Mesothelial cell of epicardium (in vitro differentiated cells): ENCODE measurements around the gene TKT. TPM values are rescaled to one million over a fixed set of nuclear protein-coding genes. Genes with fewer than 3 reads are reported as not detected.
"Not testable (repeated sequence)": the region's sequence is repeated elsewhere in the genome, so short reads cannot be mapped to it uniquely, and the experiment has no call there.

Experiments used
- DNase-seq, 2 experiments: peaks; one replicate each; pipeline ENCODE4 v3.0.0; 2021; ENCODE audit warnings: low spot score in 2 of 2; ENCODE audit not compliant: unreplicated experiment in 2 of 2
- H3K27ac Mint-ChIP-seq: 2 replicates; pipeline ENCODE4 v1.8.0; 2021; ENCODE audit warnings: mixed read lengths
- H3K27me3 Mint-ChIP-seq: 2 replicates; pipeline ENCODE4 v1.8.0; 2021; ENCODE audit warnings: low read depth, mixed read lengths
- H3K36me3 Mint-ChIP-seq: 2 replicates; pipeline ENCODE4 v1.8.0; 2021; ENCODE audit warnings: mixed read lengths
- H3K4me1 Mint-ChIP-seq: 2 replicates; pipeline ENCODE4 v1.8.0; 2021; ENCODE audit warnings: mixed read lengths
- H3K4me3 Mint-ChIP-seq: 2 replicates; pipeline ENCODE4 v1.8.0; 2021; ENCODE audit warnings: mild to moderate bottlenecking, moderate library complexity, mixed read lengths
- H3K9me3 Mint-ChIP-seq: 2 replicates; pipeline ENCODE4 v1.8.0; 2021; ENCODE audit warnings: mixed read lengths
- total RNA-seq: library from RNA; stranded (reverse); gene quantifications from 3 replicates; pipeline ENCODE4 v1.2.1, GENCODE V29; 2021
- TF ChIP-seq, protein P1 (sequence below): fragments of 200-600 bp; sonication (generic); IDR thresholded peaks from one replicate; pipeline ENCODE4 v1.5.0; 2021; ENCODE audit warnings: antibody characterized with exemption; ENCODE audit not compliant: unreplicated experiment

The TKT gene
- total RNA-seq, 1 donor from 2014 or later = 181 TPM

GRCh38 chr3:53254509-53255422 is 1.1 kb downstream of the TKT start:
- Mint-ChIP-seq H3K4me1 (peaks cover 36% of the 10 kb centered on the region), H3K9me3 (no peaks in the 10 kb centered on the region), H3K27ac (peak overlapping the region; percentile 82), H3K36me3 (no peaks in the 10 kb centered on the region), H3K27me3 (no peaks in the 10 kb centered on the region), H3K4me3 (peak overlapping the region; percentile 90)
- peak in 1 of 2 experiments; percentile 58 for DNase-seq
- TF ChIP-seq, protein P1, sequence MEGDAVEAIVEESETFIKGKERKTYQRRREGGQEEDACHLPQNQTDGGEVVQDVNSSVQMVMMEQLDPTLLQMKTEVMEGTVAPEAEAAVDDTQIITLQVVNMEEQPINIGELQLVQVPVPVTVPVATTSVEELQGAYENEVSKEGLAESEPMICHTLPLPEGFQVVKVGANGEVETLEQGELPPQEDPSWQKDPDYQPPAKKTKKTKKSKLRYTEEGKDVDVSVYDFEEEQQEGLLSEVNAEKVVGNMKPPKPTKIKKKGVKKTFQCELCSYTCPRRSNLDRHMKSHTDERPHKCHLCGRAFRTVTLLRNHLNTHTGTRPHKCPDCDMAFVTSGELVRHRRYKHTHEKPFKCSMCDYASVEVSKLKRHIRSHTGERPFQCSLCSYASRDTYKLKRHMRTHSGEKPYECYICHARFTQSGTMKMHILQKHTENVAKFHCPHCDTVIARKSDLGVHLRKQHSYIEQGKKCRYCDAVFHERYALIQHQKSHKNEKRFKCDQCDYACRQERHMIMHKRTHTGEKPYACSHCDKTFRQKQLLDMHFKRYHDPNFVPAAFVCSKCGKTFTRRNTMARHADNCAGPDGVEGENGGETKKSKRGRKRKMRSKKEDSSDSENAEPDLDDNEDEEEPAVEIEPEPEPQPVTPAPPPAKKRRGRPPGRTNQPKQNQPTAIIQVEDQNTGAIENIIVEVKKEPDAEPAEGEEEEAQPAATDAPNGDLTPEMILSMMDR = no peak

GRCh38 chr3:53253707-53254508 is 1.9 kb downstream of the TKT start:
- peak overlapping the region; percentile 90 for H3K4me3 Mint-ChIP-seq
- H3K27ac Mint-ChIP-seq = peak overlapping the region; percentile 82
- TF ChIP-seq, protein P1 = no peak
- peaks cover 28% of the 10 kb centered on the region for H3K4me1 Mint-ChIP-seq
- H3K27me3 Mint-ChIP-seq = no peaks in the 10 kb centered on the region
- no peaks in the 10 kb centered on the region for H3K9me3 Mint-ChIP-seq
- DNase-seq = no peak
- H3K36me3 Mint-ChIP-seq = no peaks in the 10 kb centered on the region

DNA sequence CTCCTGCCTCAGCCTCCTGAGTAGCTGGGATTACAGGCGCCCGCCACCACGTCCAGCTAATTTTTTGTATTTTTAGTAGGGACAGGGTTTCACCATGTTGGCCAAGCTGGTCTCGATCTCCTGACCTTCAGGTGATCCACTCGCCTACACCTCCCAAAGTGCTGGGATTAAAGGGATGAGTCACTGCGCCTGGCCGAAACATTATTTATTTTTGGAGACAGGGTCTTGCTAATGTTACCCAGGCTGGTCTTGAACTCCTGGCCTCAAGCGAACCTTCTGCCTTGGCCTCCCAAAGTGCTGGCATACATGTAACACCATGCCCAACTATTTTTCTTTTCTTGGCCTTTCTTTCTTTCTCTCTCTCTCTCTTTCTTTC is 2.9 kb downstream of the TKT start:
- peaks cover 23% of the 10 kb centered on the region for H3K4me1 Mint-ChIP-seq
- not testable (repeated sequence) for H3K27ac Mint-ChIP-seq, H3K36me3 Mint-ChIP-seq, H3K4me3 Mint-ChIP-seq, DNase-seq, H3K27me3 Mint-ChIP-seq, H3K9me3 Mint-ChIP-seq

DNA sequence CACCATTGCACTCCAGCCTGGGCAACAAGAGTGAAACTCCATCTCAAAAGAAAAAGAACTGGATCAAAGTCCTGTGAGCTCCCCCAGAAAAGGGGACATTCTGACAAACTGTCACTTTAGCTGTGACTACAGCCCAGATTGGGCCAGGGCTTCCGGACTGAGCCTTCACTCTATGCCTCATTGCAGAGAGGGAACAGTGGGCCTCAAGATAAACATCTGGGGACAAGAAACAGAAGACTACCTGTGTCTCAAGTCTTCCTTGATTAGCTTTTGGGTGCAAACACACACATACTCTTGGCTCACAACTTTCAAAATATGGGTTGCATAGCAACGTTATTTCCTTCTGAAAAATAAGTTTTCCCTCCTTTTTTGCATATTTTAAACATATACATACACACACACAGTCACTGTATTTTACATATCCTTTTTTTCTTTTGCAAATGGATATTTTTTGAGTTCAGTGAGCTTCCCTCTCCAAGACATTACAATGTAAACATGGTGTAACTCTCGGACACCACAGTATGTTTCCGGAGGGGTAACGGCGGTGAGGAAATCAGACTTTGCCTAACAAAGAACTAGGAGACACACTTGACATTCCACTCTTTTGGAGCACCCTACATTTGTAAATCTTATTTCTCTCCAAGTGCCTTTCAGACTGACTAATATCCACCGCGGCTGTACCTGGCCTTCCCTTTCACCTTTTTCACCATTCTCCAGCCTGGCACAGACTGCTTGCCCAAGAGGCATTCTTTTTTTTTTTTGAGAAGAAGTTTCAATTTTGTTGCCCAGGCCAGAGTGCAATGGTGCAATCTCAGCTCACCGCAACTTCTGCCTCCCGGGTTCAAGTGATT is 3.5 kb downstream of the TKT start:
- peak overlapping the region; percentile 11 for H3K4me3 Mint-ChIP-seq
- H3K27me3 Mint-ChIP-seq = no peaks in the 10 kb centered on the region
- DNase-seq = no peak
- H3K9me3 Mint-ChIP-seq = no peaks in the 10 kb centered on the region
- H3K4me1 Mint-ChIP-seq = peaks cover 23% of the 10 kb centered on the region
- peak overlapping the region; percentile 47 for H3K27ac Mint-ChIP-seq
- H3K36me3 Mint-ChIP-seq = peaks cover 4% of the 10 kb centered on the region
- TF ChIP-seq, protein P1 = no peak

DNA sequence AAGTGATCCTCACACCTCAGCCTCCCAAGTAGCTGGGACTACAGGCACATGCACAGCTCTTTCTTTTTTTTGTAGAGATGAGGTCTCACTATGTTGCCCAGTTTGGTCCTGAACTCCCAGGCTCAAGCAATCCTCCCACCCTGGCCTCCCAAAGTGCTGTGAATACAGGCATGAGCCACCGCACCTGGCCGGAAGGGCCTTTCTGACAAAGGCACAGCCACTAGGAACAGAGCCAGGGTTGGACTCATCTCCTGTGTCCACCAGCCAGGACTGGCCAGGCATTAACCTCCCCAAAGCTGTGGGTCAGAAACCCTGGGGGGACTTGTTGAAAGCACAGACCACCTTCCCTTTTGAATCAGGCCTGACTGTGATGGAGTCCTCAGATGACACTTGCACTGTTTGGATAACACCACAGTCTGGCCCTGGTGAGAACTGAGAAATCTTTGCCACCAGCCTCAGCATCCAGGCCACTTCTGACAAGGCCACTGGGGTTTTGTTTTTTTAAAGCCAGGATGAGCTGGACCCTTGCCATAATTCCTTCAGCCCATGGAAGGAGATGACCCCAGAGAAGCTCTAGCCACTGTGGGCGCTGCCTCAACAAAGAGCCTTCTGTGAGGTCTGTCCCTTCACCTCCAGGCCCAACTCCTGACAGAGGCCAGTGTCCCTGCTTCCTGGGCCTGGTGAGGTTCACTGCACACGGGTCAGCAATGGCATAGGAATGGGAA is 4.8 kb downstream of the TKT start:
- Mint-ChIP-seq H3K27me3 (no peaks in the 10 kb centered on the region), H3K9me3 (peaks cover 3% of the 10 kb centered on the region), H3K4me3 (no peak overlapping the region), H3K27ac (no peak overlapping the region), H3K36me3 (peaks cover 9% of the 10 kb centered on the region), H3K4me1 (peaks cover 23% of the 10 kb centered on the region)
- no peak for DNase-seq
- TF ChIP-seq, protein P1 = no peak
